SKM-1 treated with dmso at 0.1 percent for 144 hours (cell line): ENCODE data around the gene C6orf118.

Experiments
- DNase-seq: peaks from one replicate; lab custom pipeline; 2025; ENCODE audit not compliant: unreplicated experiment; lab: John Stamatoyannopoulos, UW

C6orf118 gene

GRCh38 chr6:165308926-165309731 is at the start of gene C6orf118:
C6orf118 (minus strand) TSS chr6:165309605; CDS start chr6:165309586, 19 bp downstream.
- no peak for DNase-seq

GRCh38 chr6:165345700-165346099 is 36.3 kb upstream of the C6orf118 start:
- no peak for DNase-seq

- DNase-seq, result no peak
These were observed 31.1 kb upstream of the C6orf118 start for GRCh38 chr6:165340532-165340931.

DNA sequence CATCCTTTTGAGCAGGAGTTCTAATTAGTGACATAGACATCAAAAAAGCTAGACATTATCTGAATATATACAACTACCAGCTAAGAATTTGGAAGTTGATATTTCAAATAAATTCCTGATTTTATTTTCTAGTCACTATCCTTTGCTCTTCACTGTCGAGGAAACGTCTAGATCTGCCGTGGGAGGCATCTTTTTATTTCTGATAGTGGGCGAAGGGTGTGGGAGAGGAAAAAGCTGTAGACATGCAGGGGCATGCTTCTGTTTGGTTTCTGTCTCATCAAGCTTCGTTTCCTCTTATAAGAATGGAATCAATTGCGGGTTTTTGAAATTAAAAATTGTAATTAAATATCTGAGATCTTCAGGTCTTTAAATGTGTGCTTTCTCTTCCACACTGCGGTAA is 16.2 kb upstream of the C6orf118 start:
- no peak for DNase-seq

DNA sequence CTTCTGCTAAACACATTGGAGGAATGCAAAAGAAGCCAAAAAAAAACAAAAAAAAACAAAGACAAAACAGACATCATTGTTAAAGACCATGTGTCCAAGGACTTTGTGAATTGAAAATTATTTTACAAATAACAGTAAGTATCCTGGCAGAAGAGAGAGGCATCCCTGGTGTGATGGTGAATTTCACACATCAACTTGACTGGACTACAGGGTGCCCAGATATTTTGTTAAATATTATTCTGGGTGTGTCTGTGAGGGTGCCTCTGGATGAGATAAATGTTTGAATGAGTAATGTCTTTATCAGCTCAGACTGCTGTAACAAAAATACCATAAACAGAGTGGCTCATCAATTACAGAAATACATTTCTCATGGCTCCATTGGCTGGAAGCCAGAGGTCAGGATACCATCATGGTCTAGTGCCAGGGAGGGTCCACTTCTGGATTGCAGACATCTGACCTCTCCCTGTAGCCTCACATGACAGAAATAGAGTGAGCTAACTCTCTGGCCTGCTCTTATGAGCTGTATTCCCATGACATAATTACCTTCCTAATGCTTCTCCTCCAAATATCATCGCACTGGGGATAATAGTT is 12.2 kb upstream of the C6orf118 start:
- no peak for DNase-seq

- DNase-seq, result no peak
These were observed 11.7 kb upstream of the C6orf118 start for GRCh38 chr6:165321150-165321549.

- no peak for DNase-seq
These were observed 8.3 kb upstream of the C6orf118 start for GRCh38 chr6:165317723-165318122.

GRCh38 chr6:165306955-165307354 is 2.5 kb downstream of the C6orf118 start:
- DNase-seq, result no peak

GRCh38 chr6:165301372-165302246 is 7.8 kb downstream of the C6orf118 start:
- DNase-seq, result no peak

DNA sequence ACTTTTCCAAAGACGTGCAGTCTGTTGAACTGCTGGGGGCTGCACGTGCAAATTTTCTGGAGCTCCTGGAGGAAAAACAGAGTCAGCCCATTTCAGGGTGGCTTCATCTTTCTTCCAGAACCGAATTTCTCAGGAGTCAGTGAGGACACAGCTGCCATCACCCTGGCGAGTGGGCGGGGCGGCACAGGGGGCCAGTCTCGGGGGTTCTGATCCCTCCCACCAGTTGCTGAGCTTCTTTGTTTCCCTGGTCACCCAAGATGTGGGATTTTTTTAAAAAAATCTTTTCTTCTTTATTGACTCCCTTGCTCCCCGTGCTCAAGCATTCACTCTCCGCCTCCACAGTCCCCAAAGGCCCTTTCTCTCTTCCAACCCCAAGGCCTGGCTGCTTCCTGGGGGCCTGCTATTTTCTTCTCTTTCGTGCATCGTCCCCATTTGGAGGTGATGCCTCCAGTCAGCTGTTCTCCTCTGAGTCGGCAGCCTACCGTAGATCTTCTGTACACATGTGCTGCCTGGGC is 8.9 kb downstream of the C6orf118 start:
- no peak for DNase-seq

DNA sequence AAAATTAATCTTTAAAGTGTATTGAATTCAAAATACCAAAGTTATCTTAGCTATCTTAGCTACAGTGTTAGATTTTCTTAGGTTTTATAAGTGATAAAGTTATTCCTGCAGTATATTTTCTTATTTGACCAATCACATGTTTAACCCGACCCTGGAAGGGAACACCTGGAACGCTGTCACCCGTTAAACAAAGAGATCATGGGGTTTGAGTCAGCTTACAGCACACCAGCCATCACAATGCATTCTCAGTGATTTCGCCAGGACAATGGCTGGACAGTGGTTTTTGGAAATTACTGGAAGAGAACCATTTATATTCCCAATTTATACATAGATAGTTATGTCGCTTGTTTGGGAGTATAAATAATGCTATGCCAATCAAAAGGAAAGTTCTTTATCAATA is 10.5 kb downstream of the C6orf118 start:
- no peak for DNase-seq

- no peak for DNase-seq
These were observed 11.0 kb downstream of the C6orf118 start for GRCh38 chr6:165298402-165298801.

GRCh38 chr6:165292657-165293056 is 16.7 kb downstream of the C6orf118 start:
- no peak for DNase-seq

- DNase-seq, result no peak
These were observed 34.8 kb downstream of the C6orf118 start for GRCh38 chr6:165274611-165275010.

- DNase-seq, result no peak
These were observed 36.8 kb downstream of the C6orf118 start for GRCh38 chr6:165272585-165272984.

- no peak for DNase-seq
These were observed 40.4 kb downstream of the C6orf118 start for GRCh38 chr6:165268987-165269386.

DNA sequence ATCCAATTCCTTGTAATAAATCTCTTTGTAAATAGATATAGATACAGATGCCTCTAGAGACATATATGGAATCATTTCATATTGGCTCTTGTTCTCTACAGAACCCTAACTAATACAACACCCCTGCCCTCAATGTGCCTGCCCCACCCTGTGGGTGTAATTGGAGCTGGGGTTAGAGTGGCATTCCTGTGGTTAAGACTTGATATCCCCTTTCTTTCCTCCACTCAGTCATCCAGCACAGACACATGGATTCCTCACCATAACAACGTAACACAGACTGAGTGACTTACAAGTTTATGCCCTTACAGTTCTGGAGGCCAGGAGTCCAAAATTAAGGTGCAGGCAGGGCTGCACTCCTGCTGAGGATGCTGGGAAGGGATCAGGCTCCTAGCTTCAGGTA is 42.8 kb downstream of the C6orf118 start:
- no peak for DNase-seq

- no peak for DNase-seq
These were observed 43.2 kb downstream of the C6orf118 start for GRCh38 chr6:165266191-165266590.

GRCh38 chr6:165260462-165260861 is 48.9 kb downstream of the C6orf118 start:
- no peak for DNase-seq

- no peak for DNase-seq
These were observed 59.6 kb downstream of the C6orf118 start for GRCh38 chr6:165249808-165250207.

GRCh38 chr6:165245701-165246100 is 63.7 kb downstream of the C6orf118 start:
- DNase-seq, result no peak
